Suppressor macrophage (primary cell): ENCODE data around the gene NR2C1.
A peak's percentile ranks its signal among the peaks of the same experiment; 100 is the strongest.
"Not testable (repeated sequence)": the region's sequence is repeated elsewhere in the genome, so short reads cannot be mapped to it uniquely, and the experiment has no call there.

Source experiments
- DNase-seq, 4 experiments: peaks; one replicate each; pipeline ENCODE4 v3.0.0-alpha.2; 2020 to 2022

Gene NR2C1

GRCh38 chr12:95002754-95003153 is 70.7 kb downstream of the NR2C1 start:
- DNase-seq: peak in 3 of 4 experiments; percentile 11 to 17 (median 13)

DNA sequence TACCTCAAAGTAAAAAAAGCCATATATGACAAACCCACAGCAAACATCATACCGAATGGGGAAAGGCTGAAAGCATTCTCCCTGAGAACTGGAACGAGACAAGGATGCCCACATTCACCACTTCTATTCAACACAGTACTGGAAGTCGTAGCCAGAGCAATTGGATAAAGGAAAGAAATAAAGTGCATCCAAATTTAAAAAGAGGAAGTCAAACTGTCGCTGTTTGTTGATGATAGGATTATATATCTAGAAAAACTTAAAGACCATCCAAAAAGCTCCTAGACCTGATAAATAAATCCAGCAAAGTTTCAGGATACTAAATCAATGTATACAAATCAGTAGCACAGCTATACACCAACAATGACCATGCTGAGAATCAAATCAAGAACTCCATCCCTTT is 75.1 kb downstream of the NR2C1 start:
- DNase-seq: peak in 2 of 4 experiments; percentile 8 to 13

GRCh38 chr12:94997726-94998125 is 75.7 kb downstream of the NR2C1 start:
- DNase-seq: no peak

- DNase-seq: no peak
Observed at GRCh38 chr12:94997061-94997460, 76.4 kb downstream of the NR2C1 start.

DNA sequence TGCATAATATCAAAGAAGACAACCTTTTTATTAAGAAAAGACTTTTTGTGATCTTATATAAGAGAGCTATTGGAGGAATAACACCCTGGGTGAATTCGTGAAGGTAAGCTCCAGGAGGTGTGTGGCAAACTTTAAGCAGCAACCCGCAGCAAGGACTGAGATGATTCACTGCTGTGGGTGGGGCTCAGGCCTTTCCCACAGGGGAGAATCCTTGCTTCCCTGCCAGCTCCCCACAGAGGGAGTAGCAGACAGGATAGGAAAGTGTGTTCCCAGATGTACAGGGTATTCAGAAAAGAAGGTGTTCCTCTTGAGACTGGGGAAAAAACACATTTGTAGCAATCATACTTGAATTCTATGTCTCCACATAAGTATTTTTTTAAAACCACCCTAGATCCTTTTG is 79.1 kb downstream of the NR2C1 start:
- DNase-seq: peak in 2 of 4 experiments; percentile 2 to 4

DNA sequence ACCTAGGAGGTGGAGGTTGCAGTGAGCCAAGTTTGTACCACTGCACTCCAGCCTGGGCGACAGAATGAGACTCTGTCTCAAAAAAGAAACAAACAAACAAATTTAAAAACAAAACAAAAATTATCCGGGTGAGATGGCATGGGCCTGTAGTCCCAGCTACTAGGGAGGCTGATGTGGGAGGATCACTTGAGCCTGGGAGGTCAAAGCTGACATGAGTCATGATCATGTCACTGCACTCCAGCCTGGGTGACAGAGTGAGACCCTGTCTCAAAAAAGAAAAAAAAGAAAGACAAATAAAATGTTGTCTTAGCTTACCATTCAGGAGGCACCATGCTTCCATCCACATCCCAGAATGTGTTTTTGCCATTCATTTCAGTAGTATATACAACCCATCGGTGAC is 79.6 kb downstream of the NR2C1 start:
- DNase-seq: peak in 2 of 4 experiments; percentile 21 to 26

DNA sequence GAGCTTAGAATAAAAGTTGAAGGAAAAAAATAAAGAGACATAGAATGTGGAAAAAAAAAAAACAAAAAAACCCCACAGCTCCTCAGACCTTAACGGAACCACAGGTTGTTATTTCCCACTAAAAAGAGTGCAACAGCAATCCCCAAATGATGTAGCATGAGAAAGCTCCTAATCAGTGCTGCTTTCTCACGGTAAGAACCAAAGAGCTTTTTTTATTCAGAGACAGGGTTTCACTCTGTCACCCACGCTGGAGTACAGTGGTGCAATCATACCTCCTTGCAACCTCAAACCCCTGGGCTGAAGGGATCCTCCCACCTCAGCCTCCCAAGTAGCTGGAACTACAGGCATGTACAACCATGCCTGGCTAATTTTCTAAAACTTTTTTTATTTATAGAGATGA is 83.2 kb downstream of the NR2C1 start:
- DNase-seq: no peak

- DNase-seq: no peak
Observed at GRCh38 chr12:94988471-94988870, 84.9 kb downstream of the NR2C1 start.

DNA sequence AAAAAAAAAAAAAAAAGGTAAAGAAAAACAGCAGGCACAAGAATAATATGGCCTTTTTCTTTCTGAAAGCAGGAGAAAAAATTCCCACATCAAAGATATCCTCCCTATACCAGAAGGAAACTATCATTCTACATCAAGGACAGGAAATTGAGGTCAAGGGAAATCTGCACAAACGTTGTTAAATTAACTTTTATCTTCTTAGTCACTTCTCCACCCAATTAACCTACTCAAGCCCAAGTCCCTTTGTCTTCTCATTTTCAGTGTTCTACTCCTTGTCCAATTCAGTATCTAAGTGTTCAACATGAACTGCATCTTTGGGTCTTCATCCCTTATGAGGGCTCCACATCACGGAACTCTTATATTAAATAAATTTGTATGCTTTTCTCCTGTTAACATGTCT is 85.6 kb downstream of the NR2C1 start:
- DNase-seq: no peak

GRCh38 chr12:94987076-94987669 is 86.2 kb downstream of the NR2C1 start:
- no peak for DNase-seq

DNA sequence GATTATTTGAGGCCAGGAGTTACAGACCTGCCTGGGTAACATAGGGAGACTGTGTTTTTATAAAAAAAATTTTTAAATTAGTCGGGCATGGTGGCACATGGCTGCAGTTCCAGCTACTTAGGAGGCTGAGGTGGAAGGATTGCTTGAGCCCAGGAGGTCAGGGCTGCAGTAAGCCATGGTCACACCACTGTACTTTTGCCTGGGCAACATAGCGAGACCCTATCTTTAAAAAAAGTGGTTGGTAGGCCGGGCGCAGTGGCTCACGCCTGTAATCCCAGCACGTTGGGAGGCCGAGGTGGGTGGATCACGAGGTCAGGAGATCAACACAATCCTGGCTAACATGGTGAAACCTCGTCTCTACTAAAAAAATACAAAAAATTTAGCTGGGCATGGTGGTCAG is 88.3 kb downstream of the NR2C1 start:
- not testable (repeated sequence) for DNase-seq

GRCh38 chr12:94983321-94983720 is 90.1 kb downstream of the NR2C1 start:
- no peak for DNase-seq

- no peak for DNase-seq
Observed at GRCh38 chr12:94982456-94982855, 91.0 kb downstream of the NR2C1 start.

- DNase-seq: no peak
Observed at GRCh38 chr12:94980577-94980976, 92.8 kb downstream of the NR2C1 start.

- no peak for DNase-seq
Observed at GRCh38 chr12:94979941-94980340, 93.5 kb downstream of the NR2C1 start.

GRCh38 chr12:94977766-94978468 is 95.5 kb downstream of the NR2C1 start:
- DNase-seq: no peak

- DNase-seq: no peak
Observed at GRCh38 chr12:94973221-94973620, 100.2 kb downstream of the NR2C1 start.

- no peak for DNase-seq
Observed at GRCh38 chr12:94972795-94973194, 100.6 kb downstream of the NR2C1 start.

DNA sequence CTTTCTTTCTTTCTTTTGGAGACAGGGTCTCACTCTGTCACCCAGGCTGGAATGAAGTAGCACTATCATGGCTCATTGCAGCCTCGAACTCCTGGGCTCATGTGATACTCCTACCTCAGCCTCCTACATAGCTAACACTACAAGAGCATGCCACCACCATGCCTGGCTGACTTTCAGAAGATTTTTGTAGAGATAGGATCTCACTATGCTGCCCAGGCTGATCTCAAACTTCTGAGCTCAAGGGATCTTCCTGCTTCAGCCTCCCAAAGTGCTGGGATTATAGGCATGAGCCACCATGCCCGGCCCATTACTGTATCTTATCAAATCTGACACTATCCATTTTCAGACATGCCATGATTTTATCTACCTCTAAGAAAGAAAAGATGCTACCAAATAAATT is 101.5 kb downstream of the NR2C1 start:
- DNase-seq: no peak

DNA sequence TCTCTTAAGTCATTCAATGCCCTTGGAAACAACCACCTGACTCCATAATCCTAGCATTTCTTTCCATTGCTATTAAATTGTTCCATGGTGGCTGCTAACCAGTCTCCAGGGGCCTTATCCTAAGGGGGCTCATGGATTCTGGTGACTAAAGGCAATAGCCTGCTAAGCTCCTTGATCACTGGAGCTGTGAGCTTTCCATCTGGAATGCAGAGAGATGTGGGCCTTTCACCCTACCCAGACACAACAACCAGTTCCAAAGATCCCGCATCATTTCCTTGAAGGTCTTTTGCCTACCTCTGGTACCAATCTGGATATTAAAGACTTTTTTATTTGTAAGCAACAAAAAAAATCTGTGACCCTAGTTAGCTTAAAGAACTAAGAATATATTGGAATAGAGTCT is 102.9 kb downstream of the NR2C1 start:
- no peak for DNase-seq
